Stimulated activated CD8-positive, alpha-beta memory T cell treated with anti-CD3 and anti-CD28 coated beads, Interleukin-7, amount 100 ng/mL, for 48 hours (primary cell): ENCODE data around the gene F13A1.

Experiments used
- DNase-seq, 2 donors: peaks; one replicate each; pipeline ENCODE4 v3.0.0-alpha.2; 2020; ENCODE audit warnings: low read depth in 1 of 2; ENCODE audit errors: extremely low read depth in 1 of 2

Gene F13A1

DNA sequence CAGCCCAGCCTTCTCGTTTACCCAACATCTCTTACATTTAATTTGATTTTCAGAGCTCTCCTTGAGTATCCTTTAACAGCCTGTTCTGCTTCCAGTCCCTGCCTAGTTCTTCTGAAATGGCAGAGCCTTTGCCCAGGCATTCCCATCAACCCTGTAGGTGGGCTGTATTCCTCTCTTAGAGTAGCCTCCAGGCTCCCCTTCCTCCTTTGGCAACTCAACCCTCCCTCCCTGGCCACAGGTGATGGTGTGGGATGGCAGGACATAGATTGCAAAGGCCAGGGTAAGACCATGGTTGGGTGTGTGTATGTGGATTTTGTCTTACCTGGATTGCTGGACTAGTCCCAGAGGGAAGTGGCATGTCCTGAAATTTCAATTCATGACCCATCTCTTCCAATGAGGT is 125.4 kb downstream of the F13A1 start:
- DNase-seq, result no peak

DNA sequence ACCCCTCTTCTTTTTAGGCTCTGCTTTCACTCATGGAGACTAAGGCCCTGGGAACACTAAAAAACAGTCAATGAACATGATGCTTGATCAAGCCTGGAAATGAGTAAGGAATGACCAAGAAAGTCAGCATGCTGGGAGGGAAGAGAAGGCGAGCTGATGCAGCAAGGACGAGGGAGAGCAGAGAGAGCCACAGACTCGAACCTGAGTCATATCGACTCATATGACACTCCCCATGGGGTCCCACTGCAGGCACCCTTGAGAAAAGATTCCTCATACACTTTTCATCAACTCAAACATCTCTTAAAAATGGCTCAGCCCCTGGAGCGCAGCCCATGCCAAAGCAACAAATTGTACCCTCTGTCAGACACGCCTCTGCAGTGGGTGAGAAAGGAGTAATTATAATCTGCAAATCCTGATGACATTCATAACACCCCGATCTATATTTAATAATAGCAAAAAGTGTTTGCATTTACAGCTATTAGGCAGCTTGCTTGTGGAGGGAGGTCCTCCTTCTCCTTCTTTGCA is 127.2 kb downstream of the F13A1 start:
- no peak for DNase-seq

DNA sequence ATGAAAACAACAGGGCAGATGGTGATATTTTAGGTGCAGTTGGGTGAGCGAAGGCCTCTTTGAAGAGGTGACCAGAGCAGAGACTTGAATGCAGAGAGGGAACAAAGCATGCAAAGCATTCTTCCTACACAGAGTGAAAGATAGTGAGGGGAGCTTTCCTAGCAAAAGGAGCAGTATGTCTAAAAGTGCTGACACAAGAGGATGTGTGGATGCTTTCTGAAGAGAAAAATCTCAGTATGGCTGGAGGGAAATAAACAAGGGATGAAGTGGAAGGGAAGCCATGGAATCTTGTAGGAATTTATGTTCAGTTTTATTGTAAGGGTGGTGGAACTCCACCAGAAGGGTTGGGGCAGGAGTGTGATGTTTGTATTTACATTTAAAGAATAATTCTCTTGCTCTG is 128.6 kb downstream of the F13A1 start:
- DNase-seq, result no peak

DNA sequence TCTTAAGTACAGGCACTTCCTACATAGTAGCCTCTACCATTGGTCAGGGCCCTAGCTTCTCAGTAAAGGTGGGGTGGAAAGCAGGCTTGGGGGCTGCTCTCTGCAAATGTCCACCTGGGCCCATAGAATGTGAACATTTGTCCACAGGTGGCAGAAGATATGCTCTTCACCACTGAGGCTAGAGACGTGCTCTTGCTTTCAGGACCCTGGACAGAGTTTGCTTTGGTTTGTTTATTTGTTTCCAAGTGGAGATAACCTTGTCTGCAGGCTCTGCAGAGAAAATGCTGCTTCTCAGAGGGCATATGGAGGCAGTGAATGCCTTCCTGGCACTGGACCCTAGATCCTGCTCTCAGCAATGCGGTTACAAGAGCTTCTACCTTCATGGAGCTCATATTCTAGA is 129.0 kb downstream of the F13A1 start:
- DNase-seq, result no peak

DNA sequence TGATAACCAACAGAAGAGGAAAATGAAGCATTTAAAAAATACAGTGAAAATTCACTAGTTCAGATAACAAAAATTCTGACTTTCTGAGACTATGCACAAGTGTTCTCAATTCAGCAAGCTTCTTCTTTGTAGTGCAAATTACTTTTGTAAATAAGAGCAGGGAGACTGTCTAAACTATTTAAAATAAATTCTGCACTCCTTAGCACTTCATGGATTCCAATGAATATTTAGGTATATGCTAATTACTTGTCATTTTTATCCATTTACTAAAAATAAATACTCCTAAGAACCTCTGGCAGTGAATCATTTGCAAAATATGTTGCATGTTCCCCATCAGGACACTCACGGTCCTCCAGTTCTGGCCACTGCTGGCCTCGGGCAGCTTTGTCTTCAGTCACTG is 139.8 kb downstream of the F13A1 start:
- no peak for DNase-seq

DNA sequence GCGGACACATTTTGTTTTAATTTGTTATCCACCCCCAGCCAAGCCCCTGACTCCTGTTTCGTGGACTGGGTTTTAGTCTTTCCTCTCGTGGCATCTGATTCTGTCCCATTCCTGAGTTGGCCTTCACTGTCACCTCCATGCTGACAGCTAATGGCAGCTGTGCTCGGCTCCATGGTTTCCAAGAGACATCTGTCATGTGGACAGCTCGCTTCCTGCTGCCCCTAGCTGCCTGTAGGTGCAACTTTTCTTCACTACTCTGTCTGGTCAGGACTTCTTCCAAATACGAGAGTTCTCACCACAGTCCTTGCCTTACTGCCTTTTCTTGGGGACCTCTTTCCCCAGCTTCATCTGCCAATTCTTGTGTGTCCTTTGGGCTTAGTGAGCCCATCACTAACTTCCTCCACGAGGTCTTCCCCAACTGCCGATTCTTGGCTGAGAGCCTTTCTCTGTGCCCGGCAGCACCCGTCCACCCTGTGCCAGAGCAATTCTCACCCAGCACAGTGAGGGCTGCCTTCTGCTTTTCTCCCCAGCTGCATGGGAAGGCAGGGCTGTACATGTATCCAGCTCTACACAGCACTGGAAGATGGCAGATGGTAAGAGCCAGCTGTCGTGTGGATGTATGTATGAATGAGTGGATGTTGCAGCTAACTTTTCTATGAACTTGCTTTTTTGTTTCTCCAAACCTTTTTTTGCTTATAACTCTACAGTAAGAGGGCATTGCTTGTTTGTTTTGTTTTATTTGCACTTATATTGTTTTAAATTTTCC is 140.4 kb downstream of the F13A1 start:
- no peak for DNase-seq

DNA sequence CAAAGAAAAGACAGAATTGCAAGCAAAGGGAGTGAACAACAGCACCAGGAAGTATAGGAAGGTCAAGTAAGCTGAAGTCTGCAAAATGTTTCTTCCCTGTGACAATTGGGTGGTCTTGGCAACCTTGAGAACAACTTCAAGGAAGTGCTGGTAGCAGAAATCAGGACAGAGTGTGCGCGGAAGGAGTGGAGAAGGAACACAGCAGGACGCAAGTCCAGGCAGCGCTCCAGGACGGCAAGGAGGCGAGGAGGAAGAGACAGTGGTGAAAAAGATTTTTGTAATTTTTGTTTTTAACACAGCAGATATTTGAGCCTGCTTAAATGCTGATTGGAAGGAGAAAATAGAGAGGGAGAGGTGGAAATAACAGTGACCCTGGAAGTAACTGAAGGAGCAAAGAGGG is 141.7 kb downstream of the F13A1 start:
- DNase-seq, result no peak

DNA sequence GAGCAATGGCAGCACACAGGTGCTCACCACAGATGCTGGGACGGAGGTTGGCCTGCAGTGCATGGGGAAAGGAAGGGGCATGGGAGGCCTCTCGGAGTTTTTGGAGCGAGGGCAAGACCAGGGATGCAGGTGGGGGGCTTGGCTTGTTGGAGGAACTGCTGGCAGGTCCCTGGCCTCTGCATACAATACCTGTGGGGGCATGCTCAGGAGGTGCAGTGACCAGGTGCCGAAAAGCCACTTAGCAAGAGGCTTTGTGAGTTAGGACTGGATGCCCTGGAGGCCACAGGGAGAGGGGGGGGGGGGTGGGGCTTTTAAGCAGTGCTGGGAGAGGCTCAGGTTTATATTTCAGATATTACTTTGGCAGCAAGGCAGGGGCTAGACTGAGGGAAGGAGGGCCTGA is 142.7 kb downstream of the F13A1 start:
- DNase-seq, result no peak

DNA sequence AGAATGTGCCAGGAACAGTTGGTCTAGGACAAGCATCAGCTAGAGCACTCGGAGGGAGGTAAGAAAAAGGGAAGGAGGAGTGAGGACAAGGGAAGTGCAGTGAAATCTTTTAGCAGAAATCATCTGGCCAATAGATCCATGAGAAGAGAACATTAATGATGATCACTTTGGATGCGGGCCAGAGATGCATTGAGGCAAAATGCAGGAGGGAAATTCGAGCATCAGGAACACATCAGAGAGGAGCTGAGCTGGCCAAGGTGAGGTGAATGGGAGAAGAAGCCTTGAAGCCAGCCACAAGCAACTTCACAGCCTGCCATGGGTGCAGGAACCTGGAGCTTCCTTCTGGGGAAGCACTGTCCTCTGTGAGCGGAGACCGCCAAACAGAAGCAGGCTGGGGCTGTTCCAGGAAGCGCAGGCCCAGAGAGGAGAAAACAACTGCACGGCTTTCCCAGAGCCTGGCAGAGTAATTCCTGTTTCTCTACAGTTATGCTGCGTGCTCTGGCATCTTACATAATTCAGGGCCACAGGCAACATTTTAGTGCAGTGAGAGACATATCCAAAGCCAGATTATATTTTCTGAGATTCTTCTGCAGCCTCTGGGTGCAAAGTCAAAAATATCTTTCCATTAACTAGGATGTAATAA is 143.8 kb downstream of the F13A1 start:
- DNase-seq, result no peak

DNA sequence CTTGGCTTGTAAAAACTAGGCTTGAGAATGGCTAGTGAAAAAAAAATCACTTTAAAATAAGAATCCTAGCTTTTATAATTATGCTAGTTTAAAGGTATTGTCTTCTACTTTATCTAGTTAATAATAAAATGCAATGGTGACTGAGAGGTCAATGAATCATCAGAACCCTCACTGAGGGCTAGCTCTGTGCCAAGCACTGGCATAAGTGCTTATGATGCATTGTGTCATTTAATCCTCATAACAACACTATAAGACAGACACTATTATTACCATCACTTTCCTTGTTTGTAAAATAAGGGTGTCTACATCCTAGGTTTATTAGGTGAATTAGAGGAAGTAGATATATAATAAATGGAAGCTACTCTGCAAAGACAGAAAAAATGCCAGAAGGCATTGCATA is 144.3 kb downstream of the F13A1 start:
- no peak for DNase-seq

DNA sequence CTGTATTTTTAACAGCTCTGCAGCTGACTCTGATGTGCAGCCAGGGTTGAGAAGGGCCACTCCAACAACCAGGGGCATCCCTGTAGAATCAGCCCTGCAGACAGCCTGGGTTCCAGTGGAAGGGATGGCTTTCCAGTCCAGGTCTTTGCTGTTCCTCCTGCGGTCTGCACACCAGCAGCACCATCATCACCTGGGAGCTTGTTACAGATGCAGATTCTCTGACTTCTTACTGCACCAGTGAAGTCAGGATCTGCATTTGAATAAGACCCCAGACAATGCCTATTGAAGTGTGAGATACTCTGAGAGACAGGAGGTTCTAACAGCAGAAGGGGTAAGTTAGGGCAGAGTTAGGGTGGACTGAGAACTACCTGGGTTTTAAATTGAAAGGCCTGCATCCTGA is 151.3 kb downstream of the F13A1 start:
- no peak for DNase-seq

DNA sequence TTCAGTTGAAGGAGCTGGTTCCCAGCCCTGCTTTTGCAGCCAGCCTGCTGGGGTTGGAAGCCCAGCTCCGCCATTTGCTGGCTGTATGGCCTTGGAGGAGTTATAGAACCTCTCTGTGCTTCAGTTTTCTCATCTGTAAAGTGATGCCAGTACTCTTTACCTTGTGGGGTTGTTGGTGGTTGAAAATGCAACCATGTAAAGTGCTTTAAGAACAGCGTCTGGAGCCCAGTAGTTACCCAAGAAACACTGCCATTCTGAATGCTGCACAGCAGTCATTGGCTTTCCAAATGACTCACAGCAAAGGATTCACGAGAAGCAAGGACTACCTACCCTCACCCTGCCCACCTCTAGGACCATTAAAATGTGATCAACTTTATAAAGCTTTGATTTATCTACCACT is 154.4 kb downstream of the F13A1 start:
- DNase-seq, result no peak

DNA sequence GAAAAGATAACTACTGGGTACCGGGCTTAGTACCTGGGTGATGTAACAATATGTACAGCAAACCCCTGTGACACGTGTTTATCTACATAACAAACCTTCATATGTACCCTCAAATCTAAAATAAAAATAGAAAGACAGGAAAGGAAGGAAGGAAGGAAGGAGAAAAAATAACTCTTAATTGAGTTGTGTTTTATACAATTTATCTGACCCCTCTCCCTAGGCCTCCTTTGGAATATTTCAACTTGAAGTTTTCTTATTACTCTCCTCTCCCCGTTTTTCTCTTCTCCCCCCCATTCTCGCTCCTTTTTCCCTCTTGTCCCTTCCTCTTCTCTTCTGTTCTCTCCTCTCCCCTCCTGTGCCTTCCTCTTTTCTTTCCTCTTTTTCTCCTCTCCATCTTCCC is 156.1 kb downstream of the F13A1 start:
- no peak for DNase-seq

DNA sequence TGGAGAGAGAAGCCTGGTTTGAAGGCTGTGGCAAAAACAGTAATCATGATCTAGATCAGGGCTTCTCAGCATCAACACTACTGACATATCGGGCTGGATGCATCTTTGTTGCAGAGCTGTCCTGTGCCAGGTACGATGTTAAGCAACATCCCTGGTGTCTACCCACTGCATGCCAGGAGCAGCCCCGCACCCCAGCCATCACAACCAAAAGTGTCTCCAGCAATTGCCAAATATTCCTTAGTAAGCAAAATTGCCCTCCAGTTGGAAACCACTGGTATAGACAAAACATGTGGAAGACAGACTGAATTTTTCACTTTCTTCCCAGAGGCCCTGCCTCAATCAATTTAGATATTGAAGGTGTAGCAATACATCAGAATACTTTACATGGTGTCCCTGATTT is 166.1 kb downstream of the F13A1 start:
- no peak for DNase-seq

DNA sequence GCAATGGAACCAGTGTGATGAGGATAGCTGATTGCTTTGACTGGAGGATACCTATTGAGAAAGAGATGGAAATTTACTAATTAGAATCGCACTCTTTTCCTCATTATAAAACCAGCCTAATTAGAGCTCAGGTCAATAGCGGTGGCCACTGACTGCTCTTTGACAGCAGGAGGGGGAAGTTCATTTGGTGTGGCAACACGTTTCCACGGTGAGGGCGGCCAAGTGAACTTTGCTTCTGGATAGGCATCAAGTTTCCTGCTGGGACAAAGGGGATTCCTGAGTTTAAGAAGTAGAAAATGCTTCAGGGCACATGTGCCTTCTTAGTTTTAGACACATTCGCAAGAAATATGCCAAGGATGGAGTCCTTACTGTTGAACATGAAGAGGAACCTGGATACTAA is 168.4 kb downstream of the F13A1 start:
- no peak for DNase-seq

DNA sequence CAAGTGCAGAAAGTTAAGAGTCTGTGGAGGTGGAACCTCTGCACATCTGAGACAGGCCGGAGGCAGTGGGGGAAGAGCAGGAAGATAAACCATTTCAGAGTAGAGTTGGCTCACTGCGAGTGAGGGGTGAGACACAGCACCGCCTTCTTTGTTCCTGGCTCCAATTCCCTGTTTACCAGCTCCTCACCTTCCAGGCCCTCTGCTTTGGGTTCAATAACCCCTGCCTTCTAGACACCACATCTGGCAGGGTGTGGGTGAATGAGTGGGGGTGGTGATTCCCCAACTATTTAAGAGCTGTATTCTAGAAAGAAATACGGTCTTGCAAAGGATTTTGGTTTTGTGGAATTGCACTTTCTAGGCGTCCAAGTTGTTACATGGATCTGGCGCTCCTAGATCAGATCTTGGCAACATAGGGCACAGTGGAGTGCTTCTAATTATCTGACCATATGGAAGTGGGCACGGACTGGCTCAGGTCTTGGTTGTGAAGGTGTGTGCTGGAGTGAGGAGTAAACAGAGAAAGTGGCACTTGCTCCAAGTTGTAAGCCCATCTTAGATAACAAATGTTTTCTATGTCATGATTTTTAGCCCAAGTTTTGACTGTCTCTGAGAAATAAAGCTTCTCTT is 172.2 kb downstream of the F13A1 start:
- no peak for DNase-seq

DNA sequence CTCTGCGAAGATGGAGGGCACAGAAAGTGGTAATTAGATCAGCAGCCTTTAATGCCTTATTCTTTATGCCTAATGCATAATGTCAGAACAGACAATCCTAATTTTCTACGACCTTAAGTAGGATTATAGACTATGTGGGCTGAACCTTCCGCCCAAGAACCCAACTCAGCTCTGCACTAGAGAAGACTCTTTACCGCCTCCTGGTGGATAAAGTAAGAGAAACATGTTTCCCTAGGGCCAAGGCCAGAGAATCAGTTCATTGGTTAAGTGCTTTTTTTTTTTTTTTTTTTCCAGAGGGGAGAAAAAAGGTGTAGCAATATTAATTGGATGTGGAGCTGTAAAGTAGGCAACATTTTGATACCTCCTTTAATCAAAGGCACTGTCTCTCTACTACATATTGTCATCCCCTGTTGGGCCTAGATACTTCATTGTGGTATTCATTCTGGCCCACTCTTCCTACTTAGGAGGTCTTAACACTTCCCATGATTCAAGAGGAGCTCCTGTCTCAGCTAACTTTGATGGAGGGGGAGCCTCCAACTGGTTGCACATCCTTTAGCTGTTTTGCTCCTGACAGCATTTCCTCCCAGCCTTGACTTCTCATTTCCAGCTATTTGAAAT is 188.9 kb downstream of the F13A1 start:
- DNase-seq, result no peak

DNA sequence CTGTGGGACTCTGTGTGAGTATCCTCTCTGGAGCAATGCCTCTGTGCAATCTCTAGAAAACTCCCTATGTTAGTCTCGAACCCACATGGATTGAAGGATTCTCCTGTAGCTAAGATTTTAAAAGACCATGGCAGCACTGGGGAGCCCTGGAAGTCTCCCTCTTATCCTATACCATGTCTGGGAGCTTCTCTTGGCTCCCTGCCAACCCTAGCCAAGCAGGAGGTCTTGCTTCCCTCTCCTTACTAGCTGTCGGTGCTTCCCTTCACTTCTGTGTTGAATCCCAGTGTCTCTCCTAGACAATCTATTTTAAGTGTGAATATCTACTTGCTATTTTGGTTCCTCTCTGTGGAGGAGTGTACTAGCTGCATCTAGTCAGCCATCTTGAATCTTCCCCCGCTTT is 195.0 kb downstream of the F13A1 start:
- no peak for DNase-seq

DNA sequence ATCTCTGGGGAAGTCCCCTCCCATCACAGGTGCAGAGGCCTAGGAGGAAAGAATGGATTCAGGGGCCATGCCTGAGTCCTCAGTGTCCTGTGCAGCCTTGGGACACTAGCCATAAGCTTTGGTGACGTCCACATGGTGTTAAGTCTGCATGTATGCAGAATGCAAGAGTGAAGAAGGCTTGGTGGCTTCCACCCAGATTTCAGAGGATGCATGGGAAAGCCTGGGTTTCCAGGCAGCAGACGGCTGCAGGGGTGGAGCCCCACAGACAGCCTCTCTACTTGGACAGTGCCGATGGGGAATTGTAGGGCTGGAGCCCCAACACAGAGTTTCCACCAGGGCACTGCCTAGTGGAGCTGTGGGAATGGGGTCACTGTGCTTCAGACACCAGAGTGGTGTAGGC is 196.7 kb downstream of the F13A1 start:
- DNase-seq, result no peak

DNA sequence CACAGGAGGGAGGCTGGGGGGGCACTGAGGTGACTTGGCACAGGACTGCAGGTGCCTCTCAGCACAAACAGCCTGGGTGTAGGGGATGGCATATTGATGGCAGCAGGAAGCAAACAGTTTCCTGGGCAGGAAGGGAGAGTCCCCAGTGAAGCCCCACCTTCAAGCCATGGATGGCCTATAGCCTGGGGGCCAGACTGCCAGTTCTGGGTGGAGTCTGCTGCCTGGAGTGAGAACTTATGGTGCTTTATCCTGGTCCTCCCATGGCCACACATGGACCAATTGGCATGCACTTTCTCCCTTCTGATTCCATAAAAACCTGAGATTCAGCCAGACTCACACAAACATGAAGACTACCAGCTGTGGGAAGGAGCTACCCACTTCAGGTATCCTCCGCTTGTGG is 198.5 kb downstream of the F13A1 start:
- DNase-seq, result no peak

DNA sequence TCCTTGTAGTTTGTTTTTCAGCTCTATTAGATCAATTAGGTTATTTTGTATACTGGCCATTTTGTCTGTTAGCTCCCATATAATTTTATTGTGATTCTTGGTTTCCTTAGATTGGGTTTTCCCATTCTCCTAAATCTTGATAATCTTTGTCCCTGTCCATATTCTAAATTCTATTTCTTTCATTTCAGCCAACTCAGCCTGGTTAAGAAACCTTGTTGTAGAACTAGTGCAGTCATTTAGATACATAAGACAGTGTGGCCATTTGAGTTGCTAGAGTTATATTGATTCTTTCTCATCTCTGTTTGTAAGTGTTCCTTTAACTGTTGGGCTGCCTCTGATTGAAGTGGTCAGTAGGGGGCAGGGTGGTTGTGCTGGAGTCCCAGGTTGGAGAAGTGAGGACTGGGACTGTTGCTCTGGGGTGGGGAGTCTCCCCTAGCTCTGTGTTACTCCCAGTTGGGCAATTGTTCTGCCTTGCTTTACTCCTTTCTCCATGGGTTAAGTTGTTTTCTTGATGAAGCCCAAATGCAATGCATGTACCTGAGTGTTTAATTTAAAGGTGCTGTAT is 214.9 kb downstream of the F13A1 start:
- no peak for DNase-seq
